Measurements from ENCODE around the gene UPK1B.

The UPK1B gene

DNA sequence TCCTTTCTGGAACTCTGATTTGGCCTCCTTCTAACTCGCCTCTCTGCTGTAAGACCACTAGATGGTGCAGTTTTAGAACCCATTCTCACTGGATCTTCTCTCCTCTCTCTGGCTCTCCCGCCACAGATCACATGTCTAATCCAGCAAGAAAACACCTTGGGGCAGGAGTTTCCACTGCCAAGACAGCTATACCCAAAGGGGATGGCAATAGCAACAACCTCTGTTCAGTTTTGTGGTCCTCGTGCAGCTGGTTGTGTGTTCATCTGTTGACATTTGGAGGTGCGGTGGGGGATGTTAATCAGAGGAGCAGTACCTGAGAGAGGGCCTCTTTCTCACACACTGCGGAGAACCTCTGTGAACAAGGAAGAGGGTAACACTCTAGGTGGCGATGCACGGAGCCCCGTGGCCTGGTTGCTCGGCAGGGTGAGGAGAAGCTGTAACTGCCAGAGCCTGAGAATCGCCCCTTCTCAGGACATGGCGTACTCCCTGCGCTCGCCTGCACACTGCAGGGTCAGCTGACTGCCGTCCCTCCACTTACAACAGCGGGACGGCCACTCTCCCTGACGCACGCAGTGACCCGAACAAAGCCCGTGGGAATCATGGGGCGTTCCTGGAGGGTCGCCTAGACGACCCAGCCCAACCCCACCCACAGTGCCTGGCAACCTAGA, 27.8 kb upstream of the UPK1B start, which contains the start of gene TEX55:
Gene TEX55 (plus strand): TSS at position 666 of the 668 bp plus-strand sequence. CDS start 25 bp downstream, outside the sequence.
- Histone ChIP-seq H3K36me3 (ENCODE audit: insufficient read depth, insufficient read length, low read length) (no peaks in the 10 kb centered on the region), H3K27me3 (ENCODE audit: insufficient read depth, insufficient read length) (no peaks in the 10 kb centered on the region), H3K4me3 (ENCODE audit: insufficient read length, low read depth) (no peak within 1 kb of the TSS), H3K4me1 (ENCODE audit: insufficient read depth, insufficient read length) (no peaks in the 10 kb centered on the region), H3K9ac (ENCODE audit: insufficient read length, low read depth) (no peak within 1 kb of the TSS), H3K9me3 (ENCODE audit: insufficient read depth, low read length) (no peaks in the 10 kb centered on the region)
- no peak for TF ChIP-seq ZNF274 (IDR thresholded peaks at IDR 0.05; ENCODE audit: low read depth, low read length)
- no peak for TF ChIP-seq YY1 (IDR thresholded peaks at IDR 0.05; ENCODE audit: insufficient read depth, insufficient read length)
- no peak for TF ChIP-seq SUZ12 (IDR thresholded peaks at IDR 0.05; ENCODE audit: extremely low read depth, insufficient read depth, insufficient read length)
- DNase-seq (ENCODE audit: low read depth, low spot score), result peak; percentile 25

DNA sequence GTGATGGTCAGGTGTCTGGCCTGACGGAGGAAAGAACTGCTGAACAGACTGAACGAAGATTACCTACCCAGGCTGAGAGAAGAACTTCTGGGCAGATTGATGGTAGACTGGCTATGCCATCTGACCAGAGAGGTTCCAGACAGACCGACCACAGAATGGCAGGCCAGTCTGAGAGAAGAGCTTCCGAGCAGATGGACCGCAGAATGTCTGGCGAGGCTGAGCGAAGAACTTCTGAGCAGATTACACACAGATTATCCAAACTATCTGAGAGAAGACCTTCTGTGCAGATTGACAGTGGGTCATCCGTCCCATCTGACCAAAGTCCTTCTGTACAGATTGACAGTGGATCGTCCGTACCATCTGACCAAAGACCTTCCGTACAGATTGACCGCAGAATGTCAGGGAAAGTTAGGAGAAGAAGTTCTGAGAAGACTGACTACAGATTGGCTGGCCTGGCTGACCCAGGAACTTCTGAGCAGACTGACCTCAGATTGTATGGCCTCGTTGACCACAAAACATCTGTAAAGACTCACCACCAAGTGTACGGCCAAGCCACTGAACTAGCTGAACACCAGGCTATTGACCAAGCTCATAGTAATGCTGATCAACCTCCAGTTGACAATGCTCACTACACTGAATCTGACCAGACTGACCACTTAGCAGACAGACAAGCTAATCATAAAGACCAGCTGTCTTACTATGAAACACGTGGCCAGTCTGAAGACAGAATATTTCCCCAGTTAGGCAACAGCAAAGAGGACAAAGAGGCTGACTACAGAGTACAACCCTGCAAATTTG, 26.6 kb upstream of the UPK1B start:
- no peaks in the 10 kb centered on the region for H3K36me3 ChIP-seq (ENCODE audit: insufficient read depth, insufficient read length, low read length)
- TF ChIP-seq YY1 (IDR thresholded peaks at IDR 0.05; ENCODE audit: insufficient read depth, insufficient read length) (no peak), ZNF274 (IDR thresholded peaks at IDR 0.05; ENCODE audit: low read depth, low read length) (no peak), SUZ12 (IDR thresholded peaks at IDR 0.05; ENCODE audit: extremely low read depth, insufficient read depth, insufficient read length) (no peak)

DNA sequence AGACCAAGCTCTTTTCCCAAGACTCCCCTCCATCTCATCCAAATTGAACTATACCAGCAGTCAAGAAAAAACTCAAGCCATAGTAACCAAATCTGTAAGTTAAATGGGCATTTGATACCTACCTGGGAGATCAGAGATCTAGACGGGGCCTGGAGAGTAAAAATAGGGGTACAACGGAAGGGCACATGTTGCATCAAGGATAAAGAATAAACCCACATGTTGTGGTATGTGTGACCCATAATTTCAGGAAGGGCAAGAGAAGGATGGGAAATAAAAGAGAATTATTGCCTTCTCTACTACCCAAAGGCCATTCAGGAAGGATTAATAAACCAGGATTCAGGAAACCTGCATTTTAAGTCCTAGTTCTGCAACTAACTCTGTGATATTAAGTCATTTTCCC, 25.9 kb upstream of the UPK1B start:
- H3K4me1 ChIP-seq (ENCODE audit: insufficient read depth, insufficient read length), result no peaks in the 10 kb centered on the region
- TF ChIP-seq YY1 (IDR thresholded peaks at IDR 0.05; ENCODE audit: insufficient read depth, insufficient read length), result no peak
- no peak for TF ChIP-seq SUZ12 (IDR thresholded peaks at IDR 0.05; ENCODE audit: extremely low read depth, insufficient read depth, insufficient read length)
- TF ChIP-seq ZNF274 (IDR thresholded peaks at IDR 0.05; ENCODE audit: low read depth, low read length), result no peak

More for the DNA sequence above, 26.6 kb upstream of the UPK1B start:
- DNase-seq (ENCODE audit: low read depth, low spot score), result no peak
- no peaks in the 10 kb centered on the region for H3K4me1 ChIP-seq (ENCODE audit: insufficient read depth, insufficient read length)
- no peaks in the 10 kb centered on the region for H3K9me3 ChIP-seq (ENCODE audit: insufficient read depth, low read length)
- H3K9ac ChIP-seq (ENCODE audit: insufficient read length, low read depth), result no peak overlapping the region
- H3K4me3 ChIP-seq (ENCODE audit: insufficient read length, low read depth), result no peak overlapping the region
- no peaks in the 10 kb centered on the region for H3K27me3 ChIP-seq (ENCODE audit: insufficient read depth, insufficient read length)

DNA sequence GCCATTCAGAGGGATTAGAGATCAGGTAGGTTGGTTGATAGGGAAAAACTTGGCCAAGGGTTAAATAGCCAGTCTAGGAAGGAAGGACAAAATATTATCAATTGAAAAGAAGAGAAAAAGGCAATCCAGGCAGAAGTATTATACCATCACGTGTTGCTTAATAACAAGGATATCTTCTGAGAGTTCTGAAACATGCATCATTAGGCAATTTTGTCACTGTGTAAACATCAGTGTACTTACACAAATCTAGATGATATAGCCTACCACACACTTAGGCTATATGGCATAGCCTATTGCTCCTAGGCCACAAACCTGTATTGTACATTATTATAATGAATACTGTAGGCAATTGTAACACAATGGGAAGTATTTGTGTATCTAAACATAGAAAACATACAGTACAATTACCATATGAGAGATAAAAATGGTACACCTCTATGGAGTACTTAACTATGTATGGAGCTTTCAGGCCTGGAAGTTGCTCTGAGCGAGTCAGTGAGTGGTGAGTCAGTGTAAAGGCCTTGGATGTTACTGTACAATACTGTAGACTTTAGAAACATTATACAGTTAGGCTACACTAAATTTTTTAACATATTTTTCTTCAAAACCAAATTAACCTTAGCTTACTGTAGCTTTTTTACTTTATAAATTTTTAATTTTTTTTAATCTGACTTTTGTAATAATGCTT, 24.8 kb upstream of the UPK1B start:
- Histone ChIP-seq H3K4me3 (ENCODE audit: insufficient read length, low read depth) (no peak overlapping the region), H3K36me3 (ENCODE audit: insufficient read depth, insufficient read length, low read length) (no peaks in the 10 kb centered on the region), H3K9me3 (ENCODE audit: insufficient read depth, low read length) (no peaks in the 10 kb centered on the region), H3K4me1 (ENCODE audit: insufficient read depth, insufficient read length) (no peaks in the 10 kb centered on the region), H3K27me3 (ENCODE audit: insufficient read depth, insufficient read length) (no peaks in the 10 kb centered on the region), H3K9ac (ENCODE audit: insufficient read length, low read depth) (no peak overlapping the region)
- no peak for TF ChIP-seq ZNF274 (IDR thresholded peaks at IDR 0.05; ENCODE audit: low read depth, low read length)
- no peak for DNase-seq (ENCODE audit: low read depth, low spot score)

More for the DNA sequence above, 25.9 kb upstream of the UPK1B start:
- DNase-seq (ENCODE audit: low read depth, low spot score), result no peak
- H3K4me3 ChIP-seq (ENCODE audit: insufficient read length, low read depth), result no peak overlapping the region
- H3K36me3 ChIP-seq (ENCODE audit: insufficient read depth, insufficient read length, low read length), result no peaks in the 10 kb centered on the region
- H3K9ac ChIP-seq (ENCODE audit: insufficient read length, low read depth), result no peak overlapping the region
- H3K27me3 ChIP-seq (ENCODE audit: insufficient read depth, insufficient read length), result no peaks in the 10 kb centered on the region
- no peaks in the 10 kb centered on the region for H3K9me3 ChIP-seq (ENCODE audit: insufficient read depth, low read length)

DNA sequence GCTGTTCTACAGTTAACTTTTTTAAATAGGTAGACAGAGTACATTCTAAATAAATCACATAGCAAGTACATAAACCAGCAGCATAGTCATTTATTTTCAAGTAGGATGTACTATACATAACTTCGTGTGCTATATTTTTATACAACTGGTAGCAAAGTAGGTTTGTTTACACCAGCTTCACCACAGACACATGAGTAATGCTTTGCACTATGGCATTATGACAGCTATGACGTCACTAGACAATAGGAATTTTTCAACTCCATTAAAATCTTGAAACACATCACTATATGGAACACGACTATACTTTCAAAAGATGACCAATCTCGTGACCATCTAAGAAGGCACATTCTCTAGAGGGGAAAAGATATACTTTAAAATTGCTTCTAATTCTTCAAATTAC, 23.9 kb upstream of the UPK1B start:
- H3K36me3 ChIP-seq (ENCODE audit: insufficient read depth, insufficient read length, low read length), result no peaks in the 10 kb centered on the region
- no peaks in the 10 kb centered on the region for H3K9me3 ChIP-seq (ENCODE audit: insufficient read depth, low read length)
- H3K4me1 ChIP-seq (ENCODE audit: insufficient read depth, insufficient read length), result no peaks in the 10 kb centered on the region
- TF ChIP-seq SUZ12 (IDR thresholded peaks at IDR 0.05; ENCODE audit: extremely low read depth, insufficient read depth, insufficient read length) (no peak), YY1 (IDR thresholded peaks at IDR 0.05; ENCODE audit: insufficient read depth, insufficient read length) (no peak), ZNF274 (IDR thresholded peaks at IDR 0.05; ENCODE audit: low read depth, low read length) (no peak)
- DNase-seq (ENCODE audit: low read depth, low spot score), result no peak
- H3K27me3 ChIP-seq (ENCODE audit: insufficient read depth, insufficient read length), result no peaks in the 10 kb centered on the region
- no peak overlapping the region for H3K9ac ChIP-seq (ENCODE audit: insufficient read length, low read depth)
- no peak overlapping the region for H3K4me3 ChIP-seq (ENCODE audit: insufficient read length, low read depth)

DNA sequence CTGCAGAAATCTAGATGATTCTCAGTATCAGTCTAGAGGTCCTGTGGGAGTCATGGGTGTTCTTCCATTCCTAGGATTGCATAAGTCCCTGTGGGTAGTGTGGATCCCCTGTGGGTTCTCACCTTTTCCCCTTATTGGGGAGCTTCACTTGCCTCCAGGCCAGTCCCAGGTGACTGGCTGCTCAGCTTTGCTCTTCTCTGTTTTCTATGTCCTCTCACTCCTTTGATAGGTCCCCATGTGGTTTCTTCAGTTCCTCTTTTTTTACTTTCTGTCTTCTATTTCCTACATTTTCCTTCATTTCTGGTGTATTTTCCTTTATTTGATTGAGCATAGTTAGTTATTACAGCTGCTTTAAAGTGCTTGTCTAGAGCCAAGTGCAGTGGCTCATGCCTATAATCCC, 16.5 kb upstream of the UPK1B start:
- Histone ChIP-seq H3K4me3 (ENCODE audit: insufficient read length, low read depth) (no peak overlapping the region), H3K9me3 (ENCODE audit: insufficient read depth, low read length) (no peaks in the 10 kb centered on the region), H3K9ac (ENCODE audit: insufficient read length, low read depth) (no peak overlapping the region), H3K27me3 (ENCODE audit: insufficient read depth, insufficient read length) (no peaks in the 10 kb centered on the region), H3K36me3 (ENCODE audit: insufficient read depth, insufficient read length, low read length) (no peaks in the 10 kb centered on the region), H3K4me1 (ENCODE audit: insufficient read depth, insufficient read length) (no peaks in the 10 kb centered on the region)
- no peak for DNase-seq (ENCODE audit: low read depth, low spot score)
- TF ChIP-seq SUZ12 (IDR thresholded peaks at IDR 0.05; ENCODE audit: extremely low read depth, insufficient read depth, insufficient read length) (no peak), ZNF274 (IDR thresholded peaks at IDR 0.05; ENCODE audit: low read depth, low read length) (no peak), YY1 (IDR thresholded peaks at IDR 0.05; ENCODE audit: insufficient read depth, insufficient read length) (no peak)

DNA sequence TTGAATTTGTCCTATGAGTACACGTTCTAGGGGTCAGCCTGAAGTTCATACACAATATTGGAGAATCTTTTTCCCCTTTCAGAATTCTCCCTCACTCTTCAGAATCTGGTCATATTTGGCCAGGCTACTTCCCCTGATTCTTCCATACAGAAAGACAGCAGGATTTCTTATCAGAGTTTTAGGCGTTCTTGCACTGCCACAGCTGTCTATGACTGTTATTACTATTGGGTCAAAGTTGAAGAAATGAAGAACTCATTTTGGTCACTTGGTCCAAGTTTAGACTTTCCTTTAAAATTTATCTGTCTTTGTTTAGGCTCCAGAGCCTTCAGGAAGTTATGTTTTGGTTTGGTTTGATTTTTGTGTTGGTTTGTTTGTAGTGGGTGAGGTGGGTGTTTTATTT, 15.4 kb upstream of the UPK1B start:
- no peak for DNase-seq (ENCODE audit: low read depth, low spot score)
- TF ChIP-seq ZNF274 (IDR thresholded peaks at IDR 0.05; ENCODE audit: low read depth, low read length) (no peak), YY1 (IDR thresholded peaks at IDR 0.05; ENCODE audit: insufficient read depth, insufficient read length) (no peak), SUZ12 (IDR thresholded peaks at IDR 0.05; ENCODE audit: extremely low read depth, insufficient read depth, insufficient read length) (no peak)
- Histone ChIP-seq H3K36me3 (ENCODE audit: insufficient read depth, insufficient read length, low read length) (no peaks in the 10 kb centered on the region), H3K4me1 (ENCODE audit: insufficient read depth, insufficient read length) (no peaks in the 10 kb centered on the region), H3K9me3 (ENCODE audit: insufficient read depth, low read length) (peaks cover 5% of the 10 kb centered on the region; the same call in 1 of the 2 replicates), H3K9ac (ENCODE audit: insufficient read length, low read depth) (no peak overlapping the region), H3K4me3 (ENCODE audit: insufficient read length, low read depth) (no peak overlapping the region), H3K27me3 (ENCODE audit: insufficient read depth, insufficient read length) (no peaks in the 10 kb centered on the region)
